HL-60 (cell line): Measurements from ENCODE around the gene POLRMT.
A peak's percentile ranks its signal among the peaks of the same experiment; 100 is the strongest.

Source experiments
- DNase-seq, 2 experiments: peaks; one replicate each; pipeline ENCODE4 v3.0.0-alpha.2; 2010 to 2020; ENCODE audit warnings: low read depth in 1 of 2, low spot score in 1 of 2
- H3K27ac ChIP-seq: fragments of 250-450 bp; sonication (Bioruptor Pico); replicated peaks from 2 replicates; pipeline ENCODE4 v1.5.1; 2020; ENCODE audit warnings: mild to moderate bottlenecking, moderate library complexity
- H3K27me3 ChIP-seq: fragments of 250-450 bp; sonication (Bioruptor Pico); 2 replicates; pipeline ENCODE4 v1.5.1; 2021; ENCODE audit warnings: mild to moderate bottlenecking, moderate library complexity; ENCODE audit not compliant: insufficient read depth, poor library complexity, severe bottlenecking
- H3K4me3 ChIP-seq: replicated peaks from 2 replicates; pipeline ENCODE4 v1.5.1; 2011; ENCODE audit warnings: mild to moderate bottlenecking, control low read depth, low read length; ENCODE audit not compliant: insufficient read depth
- CTCF ChIP-seq: IDR thresholded peaks from one replicate; pipeline ENCODE4 v1.5.1; 2011; ENCODE audit warnings: low read length, control low read depth, inconsistent platforms; ENCODE audit not compliant: insufficient read depth
- GABPA ChIP-seq: IDR thresholded peaks from 2 replicates; pipeline ENCODE4 v1.6.1; 2012; ENCODE audit warnings: low read depth
- POLR2AphosphoS5 ChIP-seq: IDR thresholded peaks from 2 replicates; pipeline ENCODE4 v1.6.1; 2012; ENCODE audit warnings: low read depth
- SPI1 ChIP-seq: IDR thresholded peaks from 2 replicates; pipeline ENCODE4 v1.6.1; 2012; ENCODE audit warnings: low read depth, mild to moderate bottlenecking, borderline replicate concordance
- TF ChIP-seq, protein P1 (sequence below): IDR thresholded peaks from 2 replicates; pipeline ENCODE4 v1.6.1; 2012; ENCODE audit warnings: low read depth; ENCODE audit not compliant: insufficient replicate concordance

POLRMT gene

GRCh38 chr19:610801-611480 is 22.4 kb downstream of the POLRMT start:
- peak overlapping the region; percentile 64 for H3K27ac ChIP-seq
- DNase-seq, result peak in 1 of 2 experiments; percentile 60
- TF ChIP-seq POLR2AphosphoS5, result peak; percentile 37; the same call in 1 of the 2 replicates
- TF ChIP-seq, protein P1, sequence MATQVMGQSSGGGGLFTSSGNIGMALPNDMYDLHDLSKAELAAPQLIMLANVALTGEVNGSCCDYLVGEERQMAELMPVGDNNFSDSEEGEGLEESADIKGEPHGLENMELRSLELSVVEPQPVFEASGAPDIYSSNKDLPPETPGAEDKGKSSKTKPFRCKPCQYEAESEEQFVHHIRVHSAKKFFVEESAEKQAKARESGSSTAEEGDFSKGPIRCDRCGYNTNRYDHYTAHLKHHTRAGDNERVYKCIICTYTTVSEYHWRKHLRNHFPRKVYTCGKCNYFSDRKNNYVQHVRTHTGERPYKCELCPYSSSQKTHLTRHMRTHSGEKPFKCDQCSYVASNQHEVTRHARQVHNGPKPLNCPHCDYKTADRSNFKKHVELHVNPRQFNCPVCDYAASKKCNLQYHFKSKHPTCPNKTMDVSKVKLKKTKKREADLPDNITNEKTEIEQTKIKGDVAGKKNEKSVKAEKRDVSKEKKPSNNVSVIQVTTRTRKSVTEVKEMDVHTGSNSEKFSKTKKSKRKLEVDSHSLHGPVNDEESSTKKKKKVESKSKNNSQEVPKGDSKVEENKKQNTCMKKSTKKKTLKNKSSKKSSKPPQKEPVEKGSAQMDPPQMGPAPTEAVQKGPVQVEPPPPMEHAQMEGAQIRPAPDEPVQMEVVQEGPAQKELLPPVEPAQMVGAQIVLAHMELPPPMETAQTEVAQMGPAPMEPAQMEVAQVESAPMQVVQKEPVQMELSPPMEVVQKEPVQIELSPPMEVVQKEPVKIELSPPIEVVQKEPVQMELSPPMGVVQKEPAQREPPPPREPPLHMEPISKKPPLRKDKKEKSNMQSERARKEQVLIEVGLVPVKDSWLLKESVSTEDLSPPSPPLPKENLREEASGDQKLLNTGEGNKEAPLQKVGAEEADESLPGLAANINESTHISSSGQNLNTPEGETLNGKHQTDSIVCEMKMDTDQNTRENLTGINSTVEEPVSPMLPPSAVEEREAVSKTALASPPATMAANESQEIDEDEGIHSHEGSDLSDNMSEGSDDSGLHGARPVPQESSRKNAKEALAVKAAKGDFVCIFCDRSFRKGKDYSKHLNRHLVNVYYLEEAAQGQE, result no peak
- TF ChIP-seq GABPA, result peak; percentile 60; the same call in 1 of the 2 replicates
- no peak for TF ChIP-seq SPI1
- no peak for TF ChIP-seq CTCF
- no peaks in the 10 kb centered on the region for H3K27me3 ChIP-seq
- 0 out of 2 replicates have a peak overlapping the region, but pooled peaks have one; percentile 18 for H3K4me3 ChIP-seq

DNA sequence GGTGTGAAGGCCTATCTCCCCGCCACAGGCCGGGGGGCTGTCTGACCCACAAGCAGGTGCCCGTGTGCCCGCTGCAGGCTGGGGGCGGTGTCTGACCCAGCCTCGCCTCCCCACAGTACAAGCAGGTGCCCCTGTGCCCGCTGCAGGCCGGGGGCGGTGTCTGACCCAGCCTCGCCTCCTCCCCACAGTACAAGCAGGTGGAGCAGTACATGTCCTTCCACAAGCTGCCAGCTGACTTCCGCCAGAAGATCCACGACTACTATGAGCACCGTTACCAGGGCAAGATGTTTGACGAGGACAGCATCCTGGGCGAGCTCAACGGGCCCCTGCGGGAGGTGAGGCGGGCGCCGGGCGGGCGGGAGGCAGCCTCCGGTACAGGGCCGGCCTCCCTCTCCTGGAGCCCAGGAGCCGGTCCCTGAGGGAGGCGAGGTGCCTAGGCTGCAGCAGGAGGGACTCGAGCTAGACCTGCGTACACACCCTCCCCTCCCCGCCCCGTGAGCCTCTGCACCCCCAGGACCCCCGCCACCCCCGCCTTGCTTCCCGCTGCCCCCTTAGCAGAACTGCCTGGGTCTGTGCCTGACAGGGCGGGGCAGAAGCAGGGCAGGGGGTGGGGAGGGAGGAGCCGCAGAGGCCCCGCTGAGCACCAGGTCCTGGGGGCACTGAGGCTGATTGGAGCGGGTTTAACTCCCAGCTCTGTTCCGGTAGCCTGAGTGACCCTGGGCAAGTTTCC is 23.1 kb downstream of the POLRMT start:
- peak in 1 of 2 experiments; percentile 67 for DNase-seq
- H3K27me3 ChIP-seq, result no peaks in the 10 kb centered on the region
- no peak for TF ChIP-seq POLR2AphosphoS5
- no peak for TF ChIP-seq GABPA
- no peak for TF ChIP-seq CTCF
- TF ChIP-seq, protein P1, result no peak
- TF ChIP-seq SPI1, result no peak
- peak overlapping the region; percentile 64 for H3K27ac ChIP-seq
- peak overlapping the region; percentile 18; the same call in 1 of the 2 replicates for H3K4me3 ChIP-seq

- TF ChIP-seq, protein P1, result no peak
- peak; percentile 37; the same call in 1 of the 2 replicates for TF ChIP-seq POLR2AphosphoS5
- peak; percentile 62 for TF ChIP-seq GABPA
- TF ChIP-seq SPI1, result peak; percentile 63; the same call in 1 of the 2 replicates
- Histone ChIP-seq H3K27me3 (no peaks in the 10 kb centered on the region), H3K4me3 (no peak overlapping the region), H3K27ac (peak overlapping the region; percentile 59)
- peak in 1 of 2 experiments; percentile 75 for DNase-seq
Measured at GRCh38 chr19:609004-609346, 24.4 kb downstream of the POLRMT start.
